NCI-H748 treated with DMSO at 0.1 percent for 48 hours (cell line): Measurements from ENCODE around the gene ITSN1.
"Not testable (repeated sequence)": the region's sequence is repeated elsewhere in the genome, so short reads cannot be mapped to it uniquely, and the experiment has no call there.

Experiments
- DNase-seq: peaks from one replicate; lab custom pipeline; 2025; lab: John Stamatoyannopoulos, UW

The ITSN1 gene

GRCh38 chr21:33642027-33642895 lies at the start of gene ITSN1:
ITSN1 (plus strand) TSS chr21:33642501; CDS start chr21:33718829, 76,328 bp downstream.
- DNase-seq = peak; percentile 99

- DNase-seq = no peak
These were observed 44.2 kb upstream of the ITSN1 start for GRCh38 chr21:33598051-33598450.

DNA sequence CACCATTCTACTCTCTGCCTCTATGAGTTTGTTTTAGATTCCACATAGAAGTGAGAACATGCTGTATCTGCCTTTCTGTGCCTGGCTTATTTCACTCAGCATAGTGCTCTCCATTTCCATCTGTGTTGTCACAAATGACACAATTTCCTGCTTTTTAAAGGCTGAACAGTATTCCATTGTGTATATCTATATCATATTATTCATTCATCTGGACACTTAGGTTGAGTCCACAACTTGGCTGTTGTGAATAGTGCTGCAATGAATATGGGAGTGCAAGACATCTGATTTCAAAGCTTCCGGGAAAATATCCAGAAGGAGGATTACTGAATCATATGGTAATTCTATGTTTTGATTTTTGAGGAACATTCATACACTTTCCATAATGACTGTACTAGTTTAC lies 33.7 kb upstream of the ITSN1 start:
- no peak for DNase-seq

- DNase-seq = no peak
These were observed 31.1 kb upstream of the ITSN1 start for GRCh38 chr21:33611006-33611744.

DNA sequence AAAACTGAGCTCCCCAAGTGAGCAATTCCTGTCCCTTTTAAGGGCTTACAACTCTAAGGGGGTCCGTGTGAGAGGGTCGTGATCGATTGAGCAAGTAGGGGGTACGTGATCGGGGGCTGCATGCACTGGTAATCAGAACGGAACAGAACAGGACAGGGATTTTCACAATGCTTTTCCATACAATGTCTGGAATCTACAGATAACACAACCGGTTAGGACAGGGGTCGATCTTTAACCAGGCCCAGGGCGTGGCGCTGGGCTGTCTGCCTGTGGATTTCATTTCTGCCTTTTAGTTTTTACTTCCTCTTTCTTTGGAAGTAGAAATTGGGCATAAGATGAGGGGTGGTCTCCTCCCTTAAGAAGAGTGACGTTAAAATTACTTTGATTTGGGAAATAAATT lies 24.7 kb upstream of the ITSN1 start:
- not testable (repeated sequence) for DNase-seq

DNA sequence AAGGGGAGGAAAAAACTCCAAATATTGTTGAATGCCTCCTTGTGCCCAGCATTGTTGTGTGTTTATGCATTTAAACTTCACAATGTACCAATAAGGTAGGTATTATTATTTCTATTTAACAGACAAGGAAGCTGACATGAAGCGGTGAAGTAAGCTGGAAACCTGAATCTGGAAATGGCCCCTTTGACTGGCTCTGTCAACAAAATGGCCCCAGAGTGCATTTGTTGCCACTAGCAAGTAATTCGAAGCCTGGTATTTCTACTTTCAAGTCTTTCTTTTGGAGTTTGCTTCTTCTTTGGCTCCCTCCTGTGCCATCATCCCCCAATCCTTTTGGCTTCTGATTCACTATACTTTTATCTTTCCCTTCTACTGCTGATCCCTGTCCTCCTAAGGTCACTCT lies 23.9 kb upstream of the ITSN1 start:
- no peak for DNase-seq

DNA sequence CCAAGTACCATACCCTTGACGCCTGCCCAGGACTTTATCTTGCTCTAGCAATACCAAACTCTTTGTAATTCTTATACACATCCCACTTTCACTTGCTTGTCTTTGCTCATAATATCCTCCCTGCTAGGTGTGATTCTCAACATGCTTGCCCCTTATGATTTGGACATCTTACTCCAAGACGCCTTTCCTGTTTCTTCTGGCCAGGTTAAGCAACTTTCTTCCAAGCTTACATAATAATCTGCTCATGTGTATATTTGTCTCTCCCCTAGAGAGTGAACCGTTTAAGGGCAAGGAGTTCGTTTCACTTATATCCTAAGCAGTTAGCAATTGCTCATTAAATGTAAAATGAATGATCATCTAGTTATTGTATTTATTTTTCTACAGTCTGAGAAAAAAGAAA lies 22.6 kb upstream of the ITSN1 start:
- no peak for DNase-seq

- no peak for DNase-seq
These were observed 20.0 kb upstream of the ITSN1 start for GRCh38 chr21:33622253-33622652.

- DNase-seq = not testable (repeated sequence)
These were observed 16.1 kb upstream of the ITSN1 start for GRCh38 chr21:33626151-33626550.

DNA sequence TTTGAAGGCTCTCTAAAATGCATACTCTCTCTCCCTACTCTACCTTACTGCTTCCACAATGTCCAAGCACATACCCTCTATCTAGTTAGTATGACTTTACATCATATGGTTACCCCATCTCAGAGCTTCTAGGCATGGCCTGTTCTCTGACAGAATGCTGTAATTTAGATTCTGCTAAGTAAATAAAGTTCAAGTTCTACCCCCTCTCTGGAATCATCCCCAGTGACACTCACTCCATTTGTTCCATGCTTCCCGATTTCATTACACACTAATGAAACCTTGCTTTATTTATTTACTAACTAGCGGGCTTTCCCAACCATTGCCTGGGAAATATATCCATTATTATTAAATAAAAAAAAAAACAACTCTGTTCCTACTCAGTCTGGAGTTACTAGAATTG lies 8.0 kb upstream of the ITSN1 start:
- DNase-seq = no peak

- DNase-seq = no peak
These were observed 1.5 kb upstream of the ITSN1 start for GRCh38 chr21:33640697-33641351.

DNA sequence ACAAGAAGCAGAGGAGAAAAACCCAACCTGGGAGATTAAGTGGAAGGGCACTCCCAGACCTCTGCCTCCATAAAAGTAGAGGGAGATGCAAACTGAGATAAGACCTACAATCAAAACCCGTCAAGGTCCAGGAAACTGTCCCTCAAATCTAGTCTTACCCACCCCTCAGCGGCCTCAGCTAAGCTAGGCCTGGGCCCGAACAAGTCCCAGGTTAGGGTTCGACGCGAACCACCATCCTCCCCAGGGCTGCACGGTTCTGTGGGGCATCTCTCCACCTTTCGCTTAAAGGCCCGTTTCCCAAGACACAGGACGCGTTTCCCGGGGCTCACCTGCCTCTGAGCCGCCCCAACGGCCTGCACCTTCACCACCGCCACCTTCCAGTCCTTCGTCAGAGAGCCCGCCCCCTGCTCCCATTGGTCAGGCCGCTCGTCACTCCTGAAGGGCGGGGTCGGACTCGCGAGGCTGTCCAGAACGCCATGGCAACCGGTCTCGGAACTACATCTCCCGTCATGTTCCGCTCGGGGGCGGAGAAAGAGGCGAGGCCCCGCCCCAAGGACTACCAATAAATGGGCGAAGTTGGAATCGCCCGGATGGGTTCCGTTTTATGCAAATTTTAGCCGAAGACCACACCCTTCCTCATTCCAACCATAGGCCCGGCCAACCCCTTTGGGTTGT lies 812 bp upstream of the ITSN1 start, which contains the start of gene CRYZL1:
Gene CRYZL1, minus strand, starts transcription at position 390 of the 675 bp plus-strand sequence. CDS start 10,190 bp downstream, outside the sequence.
- peak; percentile 95 for DNase-seq

DNA sequence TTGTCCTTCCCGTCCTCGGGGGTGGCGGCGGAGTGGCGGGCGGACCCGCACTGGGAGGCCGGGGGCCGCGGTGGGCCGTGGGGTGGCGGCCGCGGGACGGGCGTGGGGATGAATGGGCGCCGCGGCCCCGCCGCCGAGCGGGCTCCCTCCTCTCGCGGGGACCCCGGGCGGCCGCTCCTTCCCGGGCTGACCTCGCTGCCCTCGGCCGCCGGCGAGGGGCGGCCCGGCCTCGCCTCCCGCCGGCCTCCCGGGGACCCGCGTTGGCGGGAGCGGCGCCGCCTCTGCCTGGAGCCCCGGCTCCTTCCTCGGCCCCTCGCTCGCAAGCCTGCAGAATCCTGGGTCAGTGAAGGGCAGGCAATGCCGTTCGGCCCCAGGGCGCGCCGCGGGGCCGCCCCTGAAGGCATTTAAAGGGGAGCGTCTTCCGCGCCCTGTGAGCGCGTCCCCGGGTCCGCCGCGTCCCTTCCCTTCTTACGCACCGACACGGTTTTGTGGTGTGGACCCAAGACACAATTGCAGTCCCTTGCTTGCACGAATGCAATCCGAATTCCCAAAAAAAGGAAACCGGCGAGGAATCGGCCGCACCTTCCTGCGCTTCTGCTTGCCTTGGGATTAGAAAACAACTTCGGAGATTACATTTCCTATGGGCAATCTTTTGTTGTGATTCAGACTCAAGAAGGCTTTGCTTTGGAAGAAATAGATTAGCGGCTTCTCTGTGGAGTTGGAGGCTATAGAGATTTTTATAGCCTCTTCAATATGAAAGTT lies 776 bp downstream of the ITSN1 start:
- no peak for DNase-seq

- no peak for DNase-seq
These were observed 1.5 kb downstream of the ITSN1 start for GRCh38 chr21:33643658-33644311.

DNA sequence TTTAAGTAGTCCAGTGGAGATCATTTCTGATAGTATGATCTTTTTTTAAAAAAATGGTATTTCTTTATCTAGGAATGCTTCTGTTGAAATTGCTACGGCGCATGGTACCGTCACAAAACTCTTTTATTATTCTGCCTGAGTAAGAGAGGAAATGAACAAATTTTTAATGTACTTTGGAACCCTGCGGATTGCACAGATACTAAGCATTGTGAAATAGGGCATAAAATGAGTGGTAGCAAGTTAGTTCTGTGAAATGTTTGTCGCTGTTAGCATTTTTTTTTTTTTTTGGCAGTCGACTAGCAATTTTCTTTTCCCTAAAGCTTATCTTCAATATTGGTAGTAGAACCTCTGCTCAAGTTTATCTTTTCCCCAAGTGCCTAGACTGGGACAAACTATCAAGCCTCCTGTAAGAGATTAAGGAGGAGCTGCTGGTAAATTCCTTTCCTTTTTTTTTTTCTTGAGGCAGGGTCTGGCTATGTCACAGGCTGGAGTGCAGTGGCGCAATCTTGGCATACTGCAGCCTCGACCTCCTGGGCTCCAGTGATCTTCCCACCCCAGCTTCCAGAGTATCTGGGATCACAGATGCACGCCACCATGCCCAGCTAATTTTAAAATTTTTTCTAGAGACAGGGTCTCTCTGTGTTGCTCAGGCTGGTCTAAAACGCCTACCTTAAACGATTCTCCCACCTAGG lies 2.2 kb downstream of the ITSN1 start:
- no peak for DNase-seq

DNA sequence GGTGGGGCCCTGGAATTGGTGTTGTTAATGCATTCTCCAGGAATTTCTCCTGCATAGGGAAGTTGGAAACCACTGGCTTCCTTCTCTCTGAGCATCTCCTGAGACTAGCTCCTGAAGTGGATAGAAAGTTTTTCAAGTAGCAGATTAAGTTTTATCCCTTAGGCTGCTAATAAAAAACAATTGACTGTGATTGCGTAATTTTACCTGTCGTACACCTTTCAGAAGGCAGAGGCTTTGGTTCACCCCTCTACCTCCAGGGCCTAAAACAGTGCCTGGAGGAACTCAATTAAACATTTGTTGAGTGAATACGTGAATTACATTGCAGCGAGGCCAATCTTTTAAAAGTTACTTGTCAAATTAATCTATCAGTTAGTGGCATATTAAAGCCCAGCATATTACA lies 3.4 kb downstream of the ITSN1 start:
- DNase-seq = no peak

DNA sequence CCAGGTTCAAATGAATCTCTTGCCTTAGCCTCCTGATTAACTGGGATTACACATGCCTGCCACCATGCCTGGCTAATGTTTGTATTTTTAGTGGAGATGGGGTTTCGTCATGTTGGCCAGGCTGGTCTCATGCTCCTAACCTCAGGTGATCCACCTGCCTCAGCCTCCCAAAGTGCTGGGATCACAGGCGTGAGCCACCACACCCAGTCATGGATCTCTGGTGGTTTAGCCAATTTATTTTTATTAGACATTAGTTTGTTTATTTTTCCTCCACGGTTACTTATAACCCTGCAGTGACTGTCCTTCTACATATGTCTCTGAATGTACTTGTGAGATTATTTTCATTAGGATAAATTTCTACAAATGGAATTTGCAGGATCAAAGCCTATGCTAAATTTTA lies 5.3 kb downstream of the ITSN1 start:
- DNase-seq = no peak

DNA sequence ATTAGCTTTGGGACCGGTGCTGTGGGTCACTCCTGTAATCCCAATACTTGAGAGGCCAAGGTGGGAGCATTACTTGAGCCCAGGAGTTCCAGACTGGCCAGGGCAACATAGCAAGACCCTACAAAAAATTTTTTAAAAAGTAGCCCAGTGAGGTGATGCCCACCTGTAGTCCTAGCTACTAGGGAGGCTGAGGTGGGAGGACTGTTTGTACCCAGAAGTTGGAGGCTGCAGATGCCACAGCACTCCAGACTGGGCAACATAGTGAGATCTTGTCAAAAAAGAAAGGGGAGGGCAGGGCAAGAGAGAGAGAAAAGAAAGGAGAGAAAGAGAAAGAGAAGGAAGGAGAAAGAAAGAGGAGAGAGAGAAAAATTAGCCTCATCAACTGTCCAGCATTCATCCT lies 6.3 kb downstream of the ITSN1 start:
- no peak for DNase-seq

DNA sequence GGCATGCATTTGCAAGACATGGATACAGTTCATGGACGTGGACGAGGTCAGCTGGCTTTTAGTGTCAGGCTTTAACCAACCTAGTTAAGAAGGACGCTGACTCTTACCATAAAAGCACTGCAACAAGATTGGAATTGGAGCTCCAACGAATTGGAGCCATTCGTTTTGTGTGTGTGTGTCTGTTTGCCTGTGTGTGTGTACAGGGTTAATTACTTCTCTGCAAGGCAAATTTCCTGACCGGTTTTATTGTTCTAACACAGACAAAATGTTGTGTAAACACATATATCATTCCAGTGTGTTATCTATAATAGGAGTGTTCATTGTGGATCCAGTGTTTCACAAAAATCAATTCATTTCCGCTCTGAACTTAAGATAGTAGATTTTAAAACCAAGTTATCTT lies 7.9 kb downstream of the ITSN1 start:
- no peak for DNase-seq

DNA sequence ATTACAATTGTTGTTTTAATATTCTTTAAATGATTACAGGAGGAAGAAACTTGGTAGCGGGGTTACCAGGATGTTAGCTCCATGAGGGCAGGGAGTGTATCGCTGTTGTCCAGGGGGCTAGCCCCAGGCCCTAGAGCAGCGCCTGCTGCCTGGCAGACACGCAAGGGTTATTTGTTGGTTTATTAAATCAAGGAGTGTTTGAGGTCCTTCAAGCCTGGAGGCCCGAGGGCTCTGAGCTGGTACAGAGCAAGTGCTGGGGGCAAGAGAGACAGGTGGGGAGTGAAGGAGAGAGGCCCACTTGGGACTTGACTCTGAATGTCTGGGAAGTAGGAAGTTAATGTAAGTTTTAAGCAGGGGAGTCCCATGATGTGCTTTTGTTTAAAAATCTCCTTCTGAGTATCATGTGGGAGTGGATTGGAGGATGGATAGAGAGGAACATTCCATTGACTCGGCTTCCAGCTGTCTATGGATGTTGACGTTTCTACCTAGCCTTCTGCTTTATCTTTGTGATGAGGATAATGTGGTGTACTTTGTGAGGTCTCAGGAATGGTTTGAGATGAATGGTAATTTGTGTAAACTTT lies 8.7 kb downstream of the ITSN1 start:
- DNase-seq = no peak
